ENCODE measurements around the gene ARID4B.

Gene ARID4B

DNA sequence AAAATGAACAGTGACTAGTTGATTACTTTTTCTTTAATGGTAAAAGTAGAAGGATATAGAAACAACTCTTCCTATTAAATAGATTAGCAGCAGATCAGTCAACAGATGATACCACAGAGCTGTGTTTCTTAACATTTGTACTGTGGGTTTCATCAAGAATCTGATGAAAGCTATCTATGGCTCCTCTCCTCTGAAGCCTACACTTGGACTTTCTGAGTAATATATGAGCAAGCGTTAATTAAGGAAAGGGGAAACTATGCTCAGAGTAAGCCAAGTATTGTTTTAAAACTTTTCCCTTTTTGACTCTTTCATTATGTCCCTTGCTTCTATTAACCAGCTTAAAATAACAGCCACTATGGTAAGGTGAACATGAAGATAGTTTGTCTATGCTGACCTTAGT lies 10.8 kb downstream of the ARID4B start:
- no peak overlapping the region for H2AK5ac ChIP-seq (ENCODE audit: low read length)
- H3K27ac ChIP-seq (ENCODE audit: low read depth, low read length): no peak overlapping the region
- H2AFZ ChIP-seq (ENCODE audit: insufficient read depth, low read length, poor library complexity): no peak overlapping the region
- H2BK12ac ChIP-seq (ENCODE audit: low read length): no peak overlapping the region
- H3K4me2 ChIP-seq (ENCODE audit: low read length): no peak overlapping the region
- H3K14ac ChIP-seq (ENCODE audit: low read length): no peak overlapping the region
- H3K4me3 ChIP-seq (ENCODE audit: low read depth, low read length): no peak overlapping the region
- H3K9me3 ChIP-seq (ENCODE audit: insufficient read depth, low read depth, low read length): no peaks in the 10 kb centered on the region
- peaks cover 12 to 14% of the 10 kb centered on the region in 2 experiments for H3K36me3 ChIP-seq (ENCODE audit: control insufficient read depth in 1 of 2, insufficient read depth in 2 of 2, low read length in 2 of 2)
- H3K4ac ChIP-seq (ENCODE audit: low read depth, low read length): no peak overlapping the region
- no peaks in the 10 kb centered on the region for H3K79me1 ChIP-seq (ENCODE audit: low read length)
- H2BK120ac ChIP-seq (ENCODE audit: insufficient read depth, low read length, poor library complexity): no peak overlapping the region
- H4K91ac ChIP-seq (ENCODE audit: low read depth, low read length): no peak overlapping the region
- peaks cover 23% of the 10 kb centered on the region for H3K79me2 ChIP-seq (ENCODE audit: control insufficient read depth, insufficient read depth, low read length, poor library complexity)
- no peak overlapping the region for H4K8ac ChIP-seq (ENCODE audit: low read depth, low read length)
- H3K27me3 ChIP-seq (ENCODE audit: insufficient read depth, low read length): no peaks in the 10 kb centered on the region
- H3K23ac ChIP-seq (ENCODE audit: low read length): no peak overlapping the region
- WGBS (ENCODE audit: extremely low coverage, insufficient coverage, insufficient read length): no CpG with 5 or more reads among the region's 1 CpG
- H3K4me1 ChIP-seq (ENCODE audit: control insufficient read depth in 1 of 2, insufficient read depth in 2 of 2, low read length in 2 of 2): no peaks in the 10 kb centered on the region
- no peak overlapping the region for H4K12ac ChIP-seq (ENCODE audit: low read depth, low read length)
- H2BK5ac ChIP-seq (ENCODE audit: low read depth, low read length, poor library complexity): no peak overlapping the region
- DNase-seq: no peak
- H3K18ac ChIP-seq (ENCODE audit: low read length): no peak overlapping the region
- H3K9ac ChIP-seq (ENCODE audit: low read length): no peak overlapping the region

DNA sequence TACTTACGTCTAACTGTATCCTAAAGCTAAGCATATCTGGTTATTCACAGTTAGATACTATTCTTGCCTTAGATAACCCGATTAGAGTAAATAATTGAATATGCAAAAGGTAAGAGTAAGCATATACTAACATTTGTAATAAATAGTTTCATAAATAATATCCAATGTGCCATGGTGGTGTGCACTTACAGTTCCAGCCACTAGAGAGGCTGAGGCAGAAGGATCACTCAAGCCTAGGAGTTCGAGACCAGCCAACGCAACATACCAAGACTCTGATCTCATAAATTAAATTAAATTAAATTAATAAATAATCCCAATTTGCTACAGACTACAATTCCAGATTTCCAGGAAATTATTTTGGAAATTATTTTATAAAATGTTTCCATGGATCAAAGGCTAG lies 12.2 kb downstream of the ARID4B start:
- DNase-seq: no peak
- Histone ChIP-seq H3K27me3 (ENCODE audit: insufficient read depth, low read length) (no peaks in the 10 kb centered on the region), H2BK120ac (ENCODE audit: insufficient read depth, low read length, poor library complexity) (no peak overlapping the region), H3K4me1 (ENCODE audit: control insufficient read depth in 1 of 2, insufficient read depth in 2 of 2, low read length in 2 of 2) (no peaks in the 10 kb centered on the region), H3K4me3 (ENCODE audit: low read depth, low read length) (no peak overlapping the region), H4K12ac (ENCODE audit: low read depth, low read length) (no peak overlapping the region), H2AK5ac (ENCODE audit: low read length) (no peak overlapping the region), H4K91ac (ENCODE audit: low read depth, low read length) (no peak overlapping the region), H3K9me3 (ENCODE audit: insufficient read depth, low read depth, low read length) (no peaks in the 10 kb centered on the region), H3K18ac (ENCODE audit: low read length) (no peak overlapping the region), H3K23ac (ENCODE audit: low read length) (no peak overlapping the region), H3K9ac (ENCODE audit: low read length) (no peak overlapping the region), H2BK5ac (ENCODE audit: low read depth, low read length, poor library complexity) (no peak overlapping the region), H3K79me1 (ENCODE audit: low read length) (no peaks in the 10 kb centered on the region), H3K27ac (ENCODE audit: low read depth, low read length) (no peak overlapping the region), H2AFZ (ENCODE audit: insufficient read depth, low read length, poor library complexity) (no peak overlapping the region), H2BK12ac (ENCODE audit: low read length) (no peak overlapping the region), H3K14ac (ENCODE audit: low read length) (no peak overlapping the region), H3K36me3 (ENCODE audit: control insufficient read depth in 1 of 2, insufficient read depth in 2 of 2, low read length in 2 of 2) (peaks cover 12 to 16% of the 10 kb centered on the region in 2 experiments), H3K79me2 (ENCODE audit: control insufficient read depth, insufficient read depth, low read length, poor library complexity) (peaks cover 23% of the 10 kb centered on the region), H4K8ac (ENCODE audit: low read depth, low read length) (no peak overlapping the region), H3K4ac (ENCODE audit: low read depth, low read length) (no peak overlapping the region), H3K4me2 (ENCODE audit: low read length) (no peak overlapping the region)
- WGBS (ENCODE audit: extremely low coverage, insufficient coverage, insufficient read length): no CpG with 5 or more reads among the region's 4 CpGs

DNA sequence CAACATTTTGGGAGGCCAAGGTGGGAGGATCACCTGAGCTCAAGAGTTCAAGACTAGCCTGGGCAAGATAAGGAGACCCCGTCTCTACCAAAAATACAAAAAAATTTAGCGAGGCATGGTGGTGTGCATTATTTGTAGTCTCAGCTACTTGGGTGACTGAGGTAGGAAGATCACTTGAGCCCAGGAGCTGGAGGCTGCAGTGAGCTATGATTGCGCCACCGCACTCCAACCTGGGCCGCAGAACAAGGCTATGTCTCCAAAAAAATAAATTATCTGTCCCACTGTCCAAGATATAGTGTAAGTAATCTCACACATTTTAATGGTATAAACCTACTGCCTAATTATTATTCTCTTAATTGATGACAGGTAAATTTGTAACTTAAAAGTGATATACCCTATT lies 12.8 kb downstream of the ARID4B start:
- no peak overlapping the region for H2AK5ac ChIP-seq (ENCODE audit: low read length)
- H4K91ac ChIP-seq (ENCODE audit: low read depth, low read length): no peak overlapping the region
- no peak overlapping the region for H2BK5ac ChIP-seq (ENCODE audit: low read depth, low read length, poor library complexity)
- H3K14ac ChIP-seq (ENCODE audit: low read length): no peak overlapping the region
- H3K4me1 ChIP-seq (ENCODE audit: control insufficient read depth in 1 of 2, insufficient read depth in 2 of 2, low read length in 2 of 2): no peaks in the 10 kb centered on the region
- no peak for DNase-seq
- H2AFZ ChIP-seq (ENCODE audit: insufficient read depth, low read length, poor library complexity): no peak overlapping the region
- no peak overlapping the region for H3K23ac ChIP-seq (ENCODE audit: low read length)
- no peak overlapping the region for H2BK12ac ChIP-seq (ENCODE audit: low read length)
- peaks cover 8 to 16% of the 10 kb centered on the region in 2 experiments for H3K36me3 ChIP-seq (ENCODE audit: control insufficient read depth in 1 of 2, insufficient read depth in 2 of 2, low read length in 2 of 2)
- no peak overlapping the region for H3K27ac ChIP-seq (ENCODE audit: low read depth, low read length)
- H3K9ac ChIP-seq (ENCODE audit: low read length): no peak overlapping the region
- no peak overlapping the region for H4K8ac ChIP-seq (ENCODE audit: low read depth, low read length)
- H3K27me3 ChIP-seq (ENCODE audit: insufficient read depth, low read length): no peaks in the 10 kb centered on the region
- peaks cover 20% of the 10 kb centered on the region for H3K79me2 ChIP-seq (ENCODE audit: control insufficient read depth, insufficient read depth, low read length, poor library complexity)
- no peak overlapping the region for H2BK120ac ChIP-seq (ENCODE audit: insufficient read depth, low read length, poor library complexity)
- H4K12ac ChIP-seq (ENCODE audit: low read depth, low read length): no peak overlapping the region
- H3K79me1 ChIP-seq (ENCODE audit: low read length): no peaks in the 10 kb centered on the region
- H3K4me2 ChIP-seq (ENCODE audit: low read length): no peak overlapping the region
- H3K4ac ChIP-seq (ENCODE audit: low read depth, low read length): peak overlapping the region; percentile 91
- H3K4me3 ChIP-seq (ENCODE audit: low read depth, low read length): no peak overlapping the region
- no peaks in the 10 kb centered on the region for H3K9me3 ChIP-seq (ENCODE audit: insufficient read depth, low read depth, low read length)
- no peak overlapping the region for H3K18ac ChIP-seq (ENCODE audit: low read length)
- WGBS (ENCODE audit: extremely low coverage, insufficient coverage, insufficient read length): no CpG with 5 or more reads among the region's 5 CpGs

DNA sequence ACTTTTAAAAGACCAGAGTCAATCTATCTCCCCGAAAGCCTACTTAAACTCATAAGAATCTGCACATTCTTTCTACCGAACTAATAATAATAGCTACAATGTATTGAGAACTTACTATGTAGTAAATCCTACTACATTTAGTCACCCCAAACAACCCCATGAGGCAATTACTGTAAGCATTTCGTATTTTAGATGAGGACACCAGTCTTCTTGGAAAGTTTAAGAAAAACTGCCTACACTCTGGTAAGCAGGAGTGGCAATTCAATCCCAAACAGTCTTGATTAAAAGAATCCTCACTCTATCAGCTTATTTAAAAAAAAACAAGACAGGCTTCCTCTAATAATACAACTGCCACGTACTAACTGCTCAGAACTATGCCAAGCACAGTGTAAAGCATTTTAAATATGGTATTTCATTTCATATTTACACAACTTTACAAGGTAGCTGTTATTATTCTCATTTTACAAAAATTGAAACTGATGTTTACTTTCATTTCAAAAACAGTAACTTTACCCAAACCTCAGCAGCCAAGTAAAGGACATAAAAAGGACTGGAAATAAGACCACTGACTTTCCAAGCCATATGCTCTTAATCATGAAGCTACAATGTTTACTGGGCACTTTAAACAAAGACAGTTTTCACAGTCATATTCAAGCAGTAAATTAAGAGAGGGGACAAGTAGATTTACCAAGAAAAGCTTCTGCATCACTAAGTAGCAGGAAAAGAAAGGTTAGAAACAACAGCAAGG lies 13.9 kb downstream of the ARID4B start:
- H3K27me3 ChIP-seq (ENCODE audit: insufficient read depth, low read length): no peaks in the 10 kb centered on the region
- no peak overlapping the region for H3K9ac ChIP-seq (ENCODE audit: low read length)
- no peak overlapping the region for H4K12ac ChIP-seq (ENCODE audit: low read depth, low read length)
- H2BK5ac ChIP-seq (ENCODE audit: low read depth, low read length, poor library complexity): no peak overlapping the region
- no CpG with 5 or more reads among the region's 4 CpGs for WGBS (ENCODE audit: extremely low coverage, insufficient coverage, insufficient read length)
- no peak overlapping the region for H2BK12ac ChIP-seq (ENCODE audit: low read length)
- no peaks in the 10 kb centered on the region for H3K4me1 ChIP-seq (ENCODE audit: control insufficient read depth in 1 of 2, insufficient read depth in 2 of 2, low read length in 2 of 2)
- H3K4me2 ChIP-seq (ENCODE audit: low read length): no peak overlapping the region
- H2AK5ac ChIP-seq (ENCODE audit: low read length): no peak overlapping the region
- H3K23ac ChIP-seq (ENCODE audit: low read length): no peak overlapping the region
- H3K36me3 ChIP-seq (ENCODE audit: control insufficient read depth in 1 of 2, insufficient read depth in 2 of 2, low read length in 2 of 2): peaks cover 4 to 9% of the 10 kb centered on the region in 2 experiments
- no peak overlapping the region for H2BK120ac ChIP-seq (ENCODE audit: insufficient read depth, low read length, poor library complexity)
- no peak overlapping the region for H4K8ac ChIP-seq (ENCODE audit: low read depth, low read length)
- no peaks in the 10 kb centered on the region for H3K79me1 ChIP-seq (ENCODE audit: low read length)
- H3K9me3 ChIP-seq (ENCODE audit: insufficient read depth, low read depth, low read length): no peaks in the 10 kb centered on the region
- H3K27ac ChIP-seq (ENCODE audit: low read depth, low read length): no peak overlapping the region
- no peak overlapping the region for H3K14ac ChIP-seq (ENCODE audit: low read length)
- H2AFZ ChIP-seq (ENCODE audit: insufficient read depth, low read length, poor library complexity): no peak overlapping the region
- H3K4ac ChIP-seq (ENCODE audit: low read depth, low read length): no peak overlapping the region
- peaks cover 18% of the 10 kb centered on the region for H3K79me2 ChIP-seq (ENCODE audit: control insufficient read depth, insufficient read depth, low read length, poor library complexity)
- no peak overlapping the region for H3K18ac ChIP-seq (ENCODE audit: low read length)
- no peak overlapping the region for H3K4me3 ChIP-seq (ENCODE audit: low read depth, low read length)
- DNase-seq: no peak
- no peak overlapping the region for H4K91ac ChIP-seq (ENCODE audit: low read depth, low read length)

Measured in trophoblast cell (in vitro differentiated cells and primary cell).